GM18505 (cell line): ENCODE data around the gene ARL5A.
"Not testable (repeated sequence)": the region's sequence is repeated elsewhere in the genome, so short reads cannot be mapped to it uniquely, and the experiment has no call there.

Experiments
- ATAC-seq: cut with Tn5 transposase; IDR thresholded peaks from one replicate; pipeline ENCODE4 v1.9.1; 2021; ENCODE audit not compliant: unreplicated experiment
- POLR2A ChIP-seq: IDR thresholded peaks from 4 replicates; pipeline ENCODE4 v1.6.1; 2011; ENCODE audit warnings: borderline replicate concordance; ENCODE audit not compliant: insufficient read depth, insufficient read length; ENCODE audit errors: extremely low read depth

The ARL5A gene

GRCh38 chr2:151795646-151796240, 32.5 kb downstream of the ARL5A start:
- ATAC-seq = no peak
- no peak for TF ChIP-seq POLR2A

- not testable (repeated sequence) for ATAC-seq
Measured at GRCh38 chr2:151794422-151794821, 33.8 kb downstream of the ARL5A start.

- TF ChIP-seq POLR2A = no peak
- no peak for ATAC-seq
Measured at GRCh38 chr2:151793123-151793522, 35.1 kb downstream of the ARL5A start.

GRCh38 chr2:151792589-151792988, 35.6 kb downstream of the ARL5A start:
- TF ChIP-seq POLR2A = no peak
- no peak for ATAC-seq

- ATAC-seq = no peak
- no peak for TF ChIP-seq POLR2A
Measured at GRCh38 chr2:151791545-151791944, 36.7 kb downstream of the ARL5A start.

GRCh38 chr2:151790689-151791088, 37.5 kb downstream of the ARL5A start:
- no peak for ATAC-seq
- no peak for TF ChIP-seq POLR2A

- no peak for TF ChIP-seq POLR2A
- ATAC-seq = no peak
Measured at GRCh38 chr2:151789055-151789834, 39.0 kb downstream of the ARL5A start.

GRCh38 chr2:151786483-151786882, 41.7 kb downstream of the ARL5A start:
- no peak for TF ChIP-seq POLR2A
- no peak for ATAC-seq

GRCh38 chr2:151786077-151786476, 42.1 kb downstream of the ARL5A start:
- ATAC-seq = no peak
- TF ChIP-seq POLR2A = no peak

- ATAC-seq = no peak
- no peak for TF ChIP-seq POLR2A
Measured at GRCh38 chr2:151783133-151783520, 45.1 kb downstream of the ARL5A start.

GRCh38 chr2:151782378-151783132, 45.7 kb downstream of the ARL5A start:
- ATAC-seq = no peak
- no peak for TF ChIP-seq POLR2A

- TF ChIP-seq POLR2A = no peak
- no peak for ATAC-seq
Measured at GRCh38 chr2:151781642-151782041, 46.6 kb downstream of the ARL5A start.

GRCh38 chr2:151780938-151781337, 47.3 kb downstream of the ARL5A start:
- TF ChIP-seq POLR2A = no peak

GRCh38 chr2:151777935-151778334, 50.3 kb downstream of the ARL5A start:
- TF ChIP-seq POLR2A = no peak
- no peak for ATAC-seq

More at GRCh38 chr2:151780938-151781337, 47.3 kb downstream of the ARL5A start:
- no peak for ATAC-seq
